ENCODE data around the gene RSRC2. TPM values are rescaled to one million over a fixed set of nuclear protein-coding genes. Genes with fewer than 3 reads are reported as not detected.
"Not testable (repeated sequence)": the region's sequence is repeated elsewhere in the genome, so short reads cannot be mapped to it uniquely, and the experiment has no call there.

RSRC2 gene
- total RNA-seq, 1 donor from 2014 or later: 99.7 TPM

DNA sequence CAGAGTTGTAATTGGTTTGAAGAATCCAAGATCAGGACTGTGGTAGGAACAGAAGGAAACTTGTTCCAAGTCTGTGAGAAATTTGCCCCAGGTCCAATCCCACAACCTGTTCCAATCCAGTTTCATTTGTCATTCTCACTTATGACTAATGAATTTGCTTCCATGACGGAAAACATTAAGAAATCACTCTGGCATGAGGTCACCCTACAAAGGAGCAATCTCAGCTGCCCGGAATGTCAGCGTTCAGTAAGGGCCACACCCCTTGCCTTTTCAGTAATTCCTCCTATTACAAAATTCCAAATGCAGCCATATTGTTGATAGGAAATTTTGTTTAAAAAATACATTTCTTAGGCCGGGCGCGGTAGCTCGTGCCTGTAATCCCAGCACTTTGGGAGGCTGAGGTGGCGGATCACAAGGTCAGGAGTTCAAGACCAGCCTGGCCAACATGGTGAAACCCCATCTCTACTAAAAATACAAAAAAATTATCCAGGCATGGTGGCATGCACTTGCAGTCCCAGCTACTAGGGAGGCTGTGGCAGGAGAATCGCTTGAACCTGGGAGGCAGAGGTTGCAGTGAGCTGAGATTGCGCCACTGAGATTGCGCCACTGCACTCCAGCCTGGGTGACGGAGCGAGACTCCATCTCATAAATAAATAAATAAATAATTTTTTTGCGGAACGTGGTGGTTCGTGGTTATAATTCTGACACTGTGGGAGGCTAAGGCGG, 62.3 kb downstream of the RSRC2 start:
- intact Hi-C loops (cut with micrococcal nuclease); H3K27me3 Mint-ChIP-seq; H3K9me3 Mint-ChIP-seq; H3K36me3 Mint-ChIP-seq (ENCODE audit: low read depth); H3K4me3 Mint-ChIP-seq; DNase-seq; H3K4me1 Mint-ChIP-seq; H3K27ac Mint-ChIP-seq: not testable (repeated sequence)

DNA sequence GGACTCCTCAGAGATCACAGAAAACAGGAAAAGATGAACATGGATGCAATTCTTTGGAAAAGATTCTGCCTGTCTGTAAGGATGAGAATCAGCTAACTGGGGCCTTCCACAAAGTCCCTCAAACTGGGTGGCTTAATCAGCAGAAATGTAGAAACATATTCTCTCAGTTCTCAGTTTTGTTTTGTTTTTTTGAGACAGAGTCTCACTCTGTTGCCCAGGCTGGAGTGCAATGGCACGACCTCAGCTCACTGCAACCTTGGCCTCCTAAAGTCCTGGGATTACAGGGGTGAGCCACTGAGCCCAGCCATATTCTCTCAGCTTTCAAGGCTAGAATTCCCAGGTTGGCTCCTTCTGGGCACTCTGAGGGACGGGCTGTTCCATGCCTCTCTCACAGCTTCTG, 66.1 kb downstream of the RSRC2 start:
- intact Hi-C loops (cut with micrococcal nuclease): no loop called here
- Mint-ChIP-seq H3K4me1 (peaks cover 7% of the 10 kb centered on the region), H3K27me3 (no peaks in the 10 kb centered on the region), H3K9me3 (no peaks in the 10 kb centered on the region), H3K4me3 (no peak overlapping the region), H3K36me3 (ENCODE audit: low read depth) (no peaks in the 10 kb centered on the region), H3K27ac (no peak overlapping the region)
- no peak for DNase-seq

GRCh38 chr12:122460061-122460460, 66.7 kb downstream of the RSRC2 start:
- Mint-ChIP-seq H3K9me3 (no peaks in the 10 kb centered on the region), H3K4me3 (no peak overlapping the region), H3K27me3 (no peaks in the 10 kb centered on the region), H3K36me3 (ENCODE audit: low read depth) (no peaks in the 10 kb centered on the region), H3K4me1 (peaks cover 7% of the 10 kb centered on the region), H3K27ac (no peak overlapping the region)
- no peak for DNase-seq
- intact Hi-C loops (cut with micrococcal nuclease): no loop called here

DNA sequence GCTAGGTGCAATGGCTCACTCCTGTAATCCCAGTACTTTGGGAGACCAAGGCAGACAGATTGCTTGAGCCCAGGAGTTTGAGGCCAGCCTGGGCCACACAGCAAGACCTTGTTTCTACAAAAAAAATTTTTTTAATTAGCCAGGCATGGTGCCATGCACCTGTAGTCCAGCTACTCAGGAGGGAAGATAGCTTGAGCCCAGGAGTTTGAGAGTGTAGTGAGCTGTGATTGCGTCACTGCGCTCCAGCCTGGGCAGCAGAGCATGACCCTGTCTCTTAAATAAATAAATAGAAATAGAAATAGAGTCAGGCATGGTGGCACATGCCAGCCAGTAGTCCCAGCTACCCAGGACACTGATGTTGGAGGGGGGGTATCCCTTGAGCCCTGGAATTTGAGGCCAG, 67.5 kb downstream of the RSRC2 start:
- Mint-ChIP-seq H3K27ac (no peak overlapping the region), H3K36me3 (ENCODE audit: low read depth) (no peaks in the 10 kb centered on the region), H3K9me3 (no peaks in the 10 kb centered on the region), H3K4me3 (no peak overlapping the region), H3K4me1 (peaks cover 9% of the 10 kb centered on the region), H3K27me3 (no peaks in the 10 kb centered on the region)
- intact Hi-C loops (cut with micrococcal nuclease): no loop called here
- no peak for DNase-seq

DNA sequence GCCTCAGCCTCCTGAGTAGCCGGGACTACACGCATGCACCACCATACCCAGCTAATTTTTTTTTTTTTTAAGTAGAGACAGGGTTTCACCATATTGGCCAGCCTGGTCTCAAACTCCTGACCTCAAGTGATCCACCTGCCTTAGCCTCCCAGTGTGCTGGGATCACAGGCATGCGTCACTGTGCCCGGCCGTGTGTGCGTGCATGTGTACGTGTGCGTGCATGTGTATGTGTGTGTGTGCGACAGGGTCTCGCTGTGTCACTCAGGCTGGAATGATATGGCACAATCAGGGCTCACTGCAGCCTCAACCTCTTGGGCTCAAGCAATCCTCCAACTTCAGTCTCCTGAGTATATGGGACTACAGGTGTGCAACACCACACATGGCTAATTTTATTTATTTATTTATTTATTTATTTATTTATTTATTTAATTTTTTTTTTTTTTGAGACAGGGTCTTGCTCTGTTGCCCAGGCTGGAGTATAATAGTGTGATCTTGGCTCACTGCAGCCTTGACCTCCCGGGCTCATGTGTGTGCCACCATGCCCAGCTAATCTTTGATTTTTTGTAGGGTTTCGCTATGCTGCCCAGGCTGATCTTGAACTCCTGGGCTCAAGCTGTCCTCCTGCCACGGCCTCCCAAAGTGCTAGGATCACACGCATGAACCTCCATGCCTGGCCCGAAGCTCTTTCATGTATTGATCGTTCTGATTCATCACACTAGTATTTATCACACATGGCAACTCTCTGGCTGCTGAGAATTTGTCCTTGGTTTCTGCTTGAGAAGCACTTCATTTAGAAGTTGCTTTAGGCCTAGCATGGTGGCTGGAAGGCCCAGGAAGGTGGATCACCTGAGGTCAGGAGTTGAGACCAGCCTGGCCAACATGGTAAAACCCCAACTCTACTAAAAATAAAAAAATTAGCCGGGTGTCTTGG, 68.4 kb downstream of the RSRC2 start:
- Mint-ChIP-seq H3K27ac (peak overlapping the region; percentile 43), H3K36me3 (ENCODE audit: low read depth) (no peaks in the 10 kb centered on the region), H3K4me3 (no peak overlapping the region), H3K4me1 (peaks cover 17% of the 10 kb centered on the region), H3K9me3 (no peaks in the 10 kb centered on the region), H3K27me3 (no peaks in the 10 kb centered on the region)
- intact Hi-C loops (cut with micrococcal nuclease): no loop called here
- no peak for DNase-seq

DNA sequence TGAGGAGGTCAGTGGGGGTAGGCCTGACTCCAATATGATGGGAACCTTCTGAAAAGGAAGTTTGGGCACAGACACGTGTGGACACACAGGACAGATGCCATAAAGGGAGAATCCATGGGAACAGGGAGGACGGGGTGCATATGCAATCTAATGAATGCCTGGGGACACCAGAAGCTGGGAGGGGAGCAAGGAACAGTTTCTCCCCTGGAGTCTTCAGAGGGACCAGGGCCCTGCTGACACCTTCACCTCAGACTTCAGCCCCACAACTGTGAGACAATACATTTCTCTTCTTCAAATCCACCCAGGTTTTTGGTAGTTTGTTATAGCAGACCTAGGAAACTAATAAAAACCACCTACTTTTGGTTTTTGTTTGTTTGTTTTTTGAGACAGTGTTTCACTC, 69.1 kb downstream of the RSRC2 start:
- peaks cover 23% of the 10 kb centered on the region for H3K4me1 Mint-ChIP-seq
- H3K36me3 Mint-ChIP-seq (ENCODE audit: low read depth): no peaks in the 10 kb centered on the region
- H3K9me3 Mint-ChIP-seq: no peaks in the 10 kb centered on the region
- no peaks in the 10 kb centered on the region for H3K27me3 Mint-ChIP-seq
- H3K27ac Mint-ChIP-seq: peak overlapping the region; percentile 43
- peak; percentile 67 for DNase-seq
- intact Hi-C loops (cut with micrococcal nuclease): no loop called here
- no peak overlapping the region for H3K4me3 Mint-ChIP-seq

DNA sequence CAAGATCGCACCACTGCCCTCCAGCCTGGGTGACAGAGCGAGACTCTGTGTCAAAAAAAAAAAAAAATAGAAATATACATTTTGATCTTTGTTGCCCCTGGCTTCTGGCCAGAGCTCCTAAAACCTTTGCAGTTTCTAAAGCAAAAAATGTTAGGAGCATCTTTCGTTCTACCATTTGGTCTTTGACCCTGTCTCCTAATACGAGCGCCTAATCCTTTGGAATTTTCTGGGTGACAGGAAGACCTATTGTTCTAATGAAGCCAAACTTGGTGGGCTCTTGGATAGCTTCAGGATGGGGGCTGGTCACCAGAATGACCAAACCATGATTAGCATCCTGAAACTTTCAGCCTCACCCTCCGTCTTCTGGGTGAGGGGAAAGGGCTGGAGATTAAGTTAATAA, 72.0 kb downstream of the RSRC2 start:
- Mint-ChIP-seq H3K36me3 (ENCODE audit: low read depth) (no peaks in the 10 kb centered on the region), H3K4me3 (no peak overlapping the region), H3K9me3 (no peaks in the 10 kb centered on the region), H3K4me1 (peaks cover 29% of the 10 kb centered on the region), H3K27ac (no peak overlapping the region), H3K27me3 (no peaks in the 10 kb centered on the region)
- DNase-seq: no peak
- intact Hi-C loops (cut with micrococcal nuclease): loop anchor here (5.0 kb wide), 1 partner anchor 278 kb away; the partner anchor contains the start of gene HCAR1

- intact Hi-C loops (cut with micrococcal nuclease): loop anchor here (5.0 kb wide), 1 partner anchor 278 kb away; the partner anchor contains the start of gene HCAR1
- Mint-ChIP-seq H3K27me3 (no peaks in the 10 kb centered on the region), H3K4me3 (peak overlapping the region; percentile 56), H3K4me1 (peaks cover 31% of the 10 kb centered on the region), H3K36me3 (ENCODE audit: low read depth) (no peaks in the 10 kb centered on the region), H3K9me3 (no peaks in the 10 kb centered on the region), H3K27ac (peak overlapping the region; percentile 95)
- no peak for DNase-seq
These were observed 72.5 kb downstream of the RSRC2 start for GRCh38 chr12:122454250-122454721.

Other genes with a start within 250 kb of the RSRC2 start
- 60.8 and 66.1 TPM in 2 replicates for gene CLIP1, start 104.3 kb downstream of the RSRC2 start, total RNA-seq
- gene ZCCHC8, start 26.0 kb downstream of the RSRC2 start, total RNA-seq: 41.4 and 41.9 TPM in 2 replicates
- 128 and 129 TPM in 2 replicates for gene KNTC1, start 313 bp upstream of the RSRC2 start, total RNA-seq
- 0.26 and 0.47 TPM in 2 replicates for gene HCAR2, start 176.4 kb upstream of the RSRC2 start, total RNA-seq
- 0.45 and 0.84 TPM in 2 replicates for gene HCAR3, start 189.9 kb upstream of the RSRC2 start, total RNA-seq
- 6.0 and 6.8 TPM in 2 replicates for gene HCAR1, start 203.9 kb upstream of the RSRC2 start, total RNA-seq
- gene DENR, start 225.9 kb upstream of the RSRC2 start, total RNA-seq: 88.7 and 89.6 TPM in 2 replicates
- gene CCDC62, start 247.6 kb upstream of the RSRC2 start, total RNA-seq: 0.31 and 0.58 TPM in 2 replicates